Cardiac septum (tissue), 1 donor: ENCODE data around the gene NFYC. TPM values are rescaled to one million over a fixed set of nuclear protein-coding genes. Genes with fewer than 3 reads are reported as not detected.
"Not testable (repeated sequence)": the region's sequence is repeated elsewhere in the genome, so short reads cannot be mapped to it uniquely, and the experiment has no call there.

Experiments used
- DNase-seq: peaks from one replicate; pipeline ENCODE4 v3.0.0-alpha.2; 2020; ENCODE audit warnings: low spot score
- intact Hi-C: fragments of 100-400 bp; cut with DNase I; formaldehyde crosslinking; loops from one replicate; pipeline ENCODE4 v1.14.0; 2022
- total RNA-seq: library from RNA; stranded (reverse); fragmentation: NEBNext Ultra II Directional; extraction: Animal tissue kit (Norgen Biotek cat#: 25700); gene quantifications from one replicate; pipeline ENCODE4 v1.2.1, GENCODE V29; 2021
- donor health status: DM: no; HTN: no; CAD: no.

The NFYC gene
- total RNA-seq, 1 donor from 2014 or later = 61.7 TPM

DNA sequence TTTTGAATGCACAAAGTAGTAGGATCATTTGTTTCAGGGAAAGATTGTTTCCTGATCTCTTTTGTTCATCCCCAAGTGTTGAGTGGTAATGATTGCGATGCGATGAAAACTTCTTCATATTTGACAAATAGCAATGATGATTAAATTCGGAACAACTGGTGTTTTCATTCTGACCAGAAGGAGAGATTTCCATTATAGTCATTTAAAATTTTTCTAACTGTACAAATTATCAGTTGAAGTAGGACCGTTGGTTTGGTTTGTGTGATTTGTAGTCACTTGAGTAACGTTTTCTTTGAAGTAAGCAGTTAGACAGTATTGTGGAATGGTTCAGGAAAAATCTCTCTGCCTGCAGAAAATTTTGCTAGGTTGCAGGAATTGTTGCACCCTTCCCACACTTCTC, 5.9 kb downstream of the NFYC start:
- no peak for DNase-seq
- intact Hi-C loops = no loop called here

DNA sequence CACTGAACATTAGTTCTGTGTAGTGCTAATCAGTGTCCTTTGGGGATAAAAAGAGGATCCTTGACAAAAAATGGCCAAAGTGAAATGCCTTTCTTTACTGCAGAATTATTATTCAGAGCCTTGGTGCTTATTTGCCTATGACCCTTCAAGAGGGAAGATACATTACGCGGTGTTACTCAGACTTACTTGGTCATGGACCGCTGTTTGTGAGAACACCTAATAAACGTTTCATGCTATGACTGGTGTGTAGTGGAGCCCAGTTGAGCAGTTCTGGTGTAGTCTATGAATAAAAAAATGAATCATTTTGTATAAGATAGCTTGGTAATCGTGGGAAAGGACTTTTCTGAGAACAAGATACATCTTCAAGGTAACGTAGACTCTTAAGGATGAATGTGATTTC, 8.3 kb downstream of the NFYC start:
- no peak for DNase-seq

GRCh38 chr1:40701684-40702083, 10.2 kb downstream of the NFYC start:
- intact Hi-C loops = no loop called here
- DNase-seq = no peak

More for the DNA sequence above, 8.3 kb downstream of the NFYC start:
- intact Hi-C loops = no loop called here

GRCh38 chr1:40702810-40703209, 11.3 kb downstream of the NFYC start:
- DNase-seq, intact Hi-C loops: not testable (repeated sequence)

DNA sequence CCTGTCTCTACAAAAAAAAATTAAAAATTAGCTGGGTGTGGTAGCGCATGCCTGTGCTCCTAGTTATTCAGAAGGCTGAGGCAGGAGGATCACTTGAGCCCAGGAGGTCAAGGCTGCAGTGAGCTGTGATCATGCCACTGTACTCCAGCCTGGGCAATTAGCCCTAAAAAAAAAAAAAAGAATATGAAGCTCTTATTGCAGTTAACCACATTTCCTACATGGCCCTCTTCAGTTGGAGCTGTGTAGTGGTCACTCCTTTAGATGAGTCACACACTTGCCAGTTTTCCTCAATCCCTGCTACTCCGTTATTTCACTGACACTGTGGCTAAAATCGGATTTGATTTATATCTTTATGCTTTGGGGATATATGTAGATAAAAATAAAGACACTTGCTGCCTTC, 11.8 kb downstream of the NFYC start:
- no peak for DNase-seq

GRCh38 chr1:40704817-40705733, 13.6 kb downstream of the NFYC start:
- intact Hi-C loops = no loop called here
- no peak for DNase-seq

More for the DNA sequence above, 11.8 kb downstream of the NFYC start:
- intact Hi-C loops = no loop called here

GRCh38 chr1:40706626-40707025, 15.1 kb downstream of the NFYC start:
- intact Hi-C loops = no loop called here
- DNase-seq = no peak

GRCh38 chr1:40708750-40709099, 17.2 kb downstream of the NFYC start:
- DNase-seq = no peak
- intact Hi-C loops = loop anchor here (1.0 kb wide), 1 partner anchor 17 kb away; the partner anchor contains the start of gene NFYC

DNA sequence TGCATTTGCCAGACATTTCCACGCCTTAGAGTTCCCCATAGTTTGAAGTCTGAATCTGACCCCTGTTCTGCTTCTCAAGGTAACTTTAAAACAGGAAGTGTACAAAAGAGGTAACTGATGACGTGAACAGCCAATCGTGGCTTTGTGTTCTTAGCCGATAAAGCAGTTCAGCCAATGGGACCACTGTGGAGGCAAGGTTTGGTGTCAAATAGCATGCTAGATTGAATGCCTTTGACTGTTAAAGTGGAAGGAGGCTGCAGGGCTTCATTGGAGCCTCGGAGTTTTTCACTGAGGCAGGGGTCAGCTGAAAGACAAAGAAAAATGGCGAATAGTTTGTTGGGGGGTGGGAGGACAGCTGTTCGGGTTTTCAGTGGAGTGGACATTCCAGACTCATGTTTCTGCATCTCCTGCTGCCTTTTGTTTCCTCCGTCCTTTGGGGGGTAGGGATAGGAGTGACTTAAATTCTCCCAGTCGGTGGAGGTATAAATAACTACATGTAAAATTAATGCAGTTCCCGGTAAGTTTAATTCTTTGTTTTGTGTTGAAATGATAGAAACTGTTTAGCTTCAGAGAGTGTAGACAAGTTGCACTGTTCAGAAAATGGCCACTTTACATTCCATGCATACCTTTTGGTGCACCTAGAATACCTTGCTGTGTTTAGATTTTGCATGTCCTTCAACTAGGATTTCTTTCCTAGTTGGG, 17.7 kb downstream of the NFYC start:
- intact Hi-C loops = loop anchor here (1.0 kb wide), 1 partner anchor 18 kb away; the partner anchor contains the start of gene NFYC
- DNase-seq = peak; percentile 89

- intact Hi-C loops = loop anchor here (1.0 kb wide), 1 partner anchor 19 kb away; the partner anchor contains the start of gene NFYC
Measured at GRCh38 chr1:40709802-40710278, 18.3 kb downstream of the NFYC start.

GRCh38 chr1:40710581-40711315, 19.2 kb downstream of the NFYC start:
- intact Hi-C loops = no loop called here
- no peak for DNase-seq

More at GRCh38 chr1:40709802-40710278, 18.3 kb downstream of the NFYC start:
- no peak for DNase-seq

DNA sequence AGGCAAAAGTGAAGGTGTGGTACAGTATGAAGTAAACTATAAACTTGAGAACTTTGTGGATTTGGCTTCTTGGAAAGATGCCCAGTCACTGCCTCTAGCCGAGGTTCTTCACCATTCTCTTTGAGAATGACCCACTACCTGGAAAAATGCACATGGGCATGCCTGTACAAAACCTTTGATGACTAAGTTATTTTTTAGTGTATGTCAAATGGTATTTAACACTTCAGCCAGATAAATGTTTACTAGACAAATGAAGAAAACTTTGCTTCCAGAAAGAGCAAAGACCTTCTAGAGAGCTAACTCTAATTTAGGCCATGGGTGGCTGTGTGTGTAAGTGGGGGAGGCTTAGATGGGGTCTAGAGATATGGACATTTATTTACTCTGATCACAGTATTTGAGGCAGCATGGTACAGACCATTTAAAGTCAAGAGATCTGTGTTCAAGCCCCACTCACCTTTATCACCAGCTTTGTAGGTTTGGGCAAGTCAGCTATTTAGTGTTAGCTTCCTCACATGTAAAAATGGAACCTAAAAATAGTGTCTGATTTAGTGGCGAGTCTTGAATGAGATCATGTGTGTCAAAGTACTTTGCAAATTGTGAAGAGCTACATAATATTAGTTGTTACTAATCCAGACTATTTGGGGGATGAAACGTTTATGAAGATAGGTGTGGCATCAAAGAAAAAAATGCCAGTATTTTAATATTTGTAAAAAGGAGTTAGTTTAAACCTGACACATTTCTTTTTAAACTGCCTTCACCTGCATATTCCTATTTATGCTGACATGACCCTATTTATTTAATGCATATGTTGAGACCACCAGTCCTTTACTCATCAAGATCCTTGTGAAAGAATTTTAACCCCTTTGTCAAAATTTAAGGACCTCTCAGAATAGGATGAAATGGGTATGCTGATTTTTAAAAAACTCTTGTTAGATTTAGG, 20.2 kb downstream of the NFYC start:
- intact Hi-C loops = no loop called here

DNA sequence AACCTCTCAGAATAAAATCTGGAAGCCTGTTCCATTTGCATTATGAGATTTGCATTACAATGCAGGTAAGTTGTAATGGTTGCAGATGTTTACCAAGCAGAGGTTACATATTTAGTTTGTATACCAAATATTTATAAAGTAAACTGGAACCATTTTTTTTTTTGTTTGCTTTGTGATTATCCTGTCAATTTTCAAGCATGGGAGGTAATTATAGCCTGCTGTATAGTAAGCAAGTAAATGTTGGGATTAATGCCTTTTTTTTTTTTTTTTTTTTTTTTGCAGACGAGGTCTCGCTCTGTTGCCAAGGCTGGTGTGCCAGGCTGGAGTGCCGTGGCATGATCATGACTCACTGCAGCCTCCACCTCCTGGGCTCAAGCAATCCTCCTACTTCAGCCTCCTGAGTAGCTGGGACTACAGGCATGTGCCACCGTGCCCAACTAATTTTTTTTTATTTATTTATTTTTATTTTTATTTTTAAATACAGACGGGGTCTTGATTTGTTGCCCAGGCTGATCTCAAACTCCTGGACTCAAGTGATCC, 21.0 kb downstream of the NFYC start:
- intact Hi-C loops = no loop called here
- DNase-seq = no peak

More for the DNA sequence above, 20.2 kb downstream of the NFYC start:
- DNase-seq = no peak

- DNase-seq = no peak
- intact Hi-C loops = no loop called here
Measured at GRCh38 chr1:40712997-40713396, 21.5 kb downstream of the NFYC start.

GRCh38 chr1:40715491-40716059, 24.1 kb downstream of the NFYC start:
- intact Hi-C loops = no loop called here
- DNase-seq = no peak

GRCh38 chr1:40717065-40717464, 25.6 kb downstream of the NFYC start:
- intact Hi-C loops = no loop called here
- DNase-seq = no peak

- intact Hi-C loops = no loop called here
- DNase-seq = no peak
Measured at GRCh38 chr1:40717955-40718354, 26.5 kb downstream of the NFYC start.

- no peak for DNase-seq
- intact Hi-C loops = no loop called here
Measured at GRCh38 chr1:40720493-40720892, 29.0 kb downstream of the NFYC start.
